ENCODE measurements around the gene RGS18. TPM values are rescaled to one million over a fixed set of nuclear protein-coding genes. Genes with fewer than 3 reads are reported as not detected.

RGS18 gene
- total RNA-seq, 1 experiment from 2014 or later = not detected

DNA sequence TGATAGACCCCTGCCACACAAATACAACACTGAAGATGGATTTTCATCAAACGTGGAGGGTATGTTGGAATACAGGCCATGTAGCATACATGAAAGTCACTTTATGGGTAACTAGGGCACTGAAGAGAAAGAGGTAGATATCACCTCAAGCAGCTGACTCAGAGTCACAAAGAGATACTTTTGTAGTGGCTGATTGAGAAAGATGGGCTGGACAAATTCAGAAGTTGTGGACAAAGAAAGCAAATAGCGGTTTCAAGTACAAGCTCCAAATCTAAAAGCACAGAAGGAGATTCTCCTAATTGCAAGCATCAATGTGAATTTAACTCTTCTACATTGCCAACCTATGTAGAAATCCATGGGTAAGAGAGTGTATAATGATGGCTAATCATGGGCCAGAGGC is 35.0 kb upstream of the RGS18 start:
- Histone ChIP-seq H3K23me2 (ENCODE audit: insufficient read length, low read depth, low read length, poor library complexity, severe bottlenecking) (no peaks in the 10 kb centered on the region), H4K91ac (ENCODE audit: insufficient read length, low read depth, low read length) (no peak overlapping the region), H3K79me2 (ENCODE audit: insufficient read depth, low read length) (no peaks in the 10 kb centered on the region), H2AFZ (ENCODE audit: low read length) (no peak overlapping the region), H4K8ac (replicated peaks; ENCODE audit: insufficient read length, low read depth, low read length) (no peak overlapping the region), H3K23ac (ENCODE audit: insufficient read length, low read depth, low read length) (no peak overlapping the region), H3K14ac (ENCODE audit: insufficient read depth, low read length) (no peak overlapping the region), H2BK12ac (ENCODE audit: insufficient read length, low read depth, low read length) (no peak overlapping the region), H3T11ph (ENCODE audit: low read length) (no peak overlapping the region), H3K27me3 (ENCODE audit: insufficient read depth, low read length) (no peaks in the 10 kb centered on the region), H2BK15ac (ENCODE audit: low read depth, low read length) (no peak overlapping the region), H3K18ac (ENCODE audit: insufficient read length, low read depth, low read length) (no peak overlapping the region), H2BK5ac (ENCODE audit: insufficient read length, low read length) (no peak overlapping the region), H3K27ac (ENCODE audit: insufficient read length, low read depth, low read length) (no peak overlapping the region), H4K5ac (ENCODE audit: insufficient read length, low read depth, low read length) (no peak overlapping the region), H3K9me3 (ENCODE audit: control insufficient read depth, low read depth, low read length) (no peaks in the 10 kb centered on the region), H2BK20ac (ENCODE audit: low read depth, low read length, poor library complexity, severe bottlenecking) (no peak overlapping the region), H3K56ac (ENCODE audit: insufficient read length, low read depth, low read length) (no peak overlapping the region), H3K4ac (ENCODE audit: low read depth, low read length) (no peak overlapping the region), H3K9ac (ENCODE audit: extremely low read depth, insufficient read length, low read length) (no peak overlapping the region), H3K79me1 (ENCODE audit: insufficient read depth, low read depth, low read length, poor library complexity, severe bottlenecking) (no peaks in the 10 kb centered on the region), H4K20me1 (ENCODE audit: control insufficient read depth, insufficient read depth, insufficient read length) (no peaks in the 10 kb centered on the region), H3K4me1 (ENCODE audit: insufficient read depth, low read length) (no peaks in the 10 kb centered on the region; the same call in 1 of the 2 replicates), H2BK120ac (ENCODE audit: low read depth, low read length, poor library complexity, severe bottlenecking) (no peak overlapping the region), H3K4me2 (ENCODE audit: insufficient read depth, insufficient read length, low read length) (no peak overlapping the region), H2AK5ac (ENCODE audit: insufficient read length, low read length) (no peak overlapping the region)
- no peak for DNase-seq
- H3K27me3 Mint-ChIP-seq (ENCODE audit: low read depth) = no peaks in the 10 kb centered on the region
- H3K27ac Mint-ChIP-seq = peak overlapping the region in 1 of 3 experiments; percentile 58; a peak in 1 of 7 replicates
- WGBS (ENCODE audit: extremely low coverage, insufficient read length, low lambda C conversion rate) = no CpG with 5 or more reads among the region's 2 CpGs
- peaks cover 13 to 30% of the 10 kb centered on the region in 2 experiments for H3K4me1 Mint-ChIP-seq
- no peaks in the 10 kb centered on the region for H3K36me3 Mint-ChIP-seq (ENCODE audit: insufficient read depth in 1 of 3, low read depth in 3 of 3)
- TF ChIP-seq, protein P1, sequence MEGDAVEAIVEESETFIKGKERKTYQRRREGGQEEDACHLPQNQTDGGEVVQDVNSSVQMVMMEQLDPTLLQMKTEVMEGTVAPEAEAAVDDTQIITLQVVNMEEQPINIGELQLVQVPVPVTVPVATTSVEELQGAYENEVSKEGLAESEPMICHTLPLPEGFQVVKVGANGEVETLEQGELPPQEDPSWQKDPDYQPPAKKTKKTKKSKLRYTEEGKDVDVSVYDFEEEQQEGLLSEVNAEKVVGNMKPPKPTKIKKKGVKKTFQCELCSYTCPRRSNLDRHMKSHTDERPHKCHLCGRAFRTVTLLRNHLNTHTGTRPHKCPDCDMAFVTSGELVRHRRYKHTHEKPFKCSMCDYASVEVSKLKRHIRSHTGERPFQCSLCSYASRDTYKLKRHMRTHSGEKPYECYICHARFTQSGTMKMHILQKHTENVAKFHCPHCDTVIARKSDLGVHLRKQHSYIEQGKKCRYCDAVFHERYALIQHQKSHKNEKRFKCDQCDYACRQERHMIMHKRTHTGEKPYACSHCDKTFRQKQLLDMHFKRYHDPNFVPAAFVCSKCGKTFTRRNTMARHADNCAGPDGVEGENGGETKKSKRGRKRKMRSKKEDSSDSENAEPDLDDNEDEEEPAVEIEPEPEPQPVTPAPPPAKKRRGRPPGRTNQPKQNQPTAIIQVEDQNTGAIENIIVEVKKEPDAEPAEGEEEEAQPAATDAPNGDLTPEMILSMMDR (conservative IDR thresholded peaks at IDR 0.05) = no peak
- H3K9me3 Mint-ChIP-seq = peaks cover 0 to 3% of the 10 kb centered on the region in 2 experiments; a peak in 1 of 5 replicates
- H3K4me3 Mint-ChIP-seq = no peak overlapping the region

Data from H9 (cell line).